Activated CD4-positive, alpha-beta T cell treated with anti-CD3 and anti-CD28 coated beads, Interleukin-2, amount 50 U/mL, for 24 hours (primary cell): ENCODE data around the gene CNPY4.
"Not testable (repeated sequence)": the region's sequence is repeated elsewhere in the genome, so short reads cannot be mapped to it uniquely, and the experiment has no call there.

Experiments used
- DNase-seq, 2 donors: peaks; one replicate each; pipeline ENCODE4 v3.0.0-alpha.2; 2020; ENCODE audit warnings: low read depth in 1 of 2, low spot score in 1 of 2

CNPY4 gene

GRCh38 chr7:100146350-100146749 lies 26.9 kb downstream of the CNPY4 start:
- DNase-seq = not testable (repeated sequence)

GRCh38 chr7:100147278-100147677 lies 27.8 kb downstream of the CNPY4 start:
- DNase-seq = no peak

GRCh38 chr7:100148225-100148558 lies 28.8 kb downstream of the CNPY4 start:
- no peak for DNase-seq

- peak; percentile 88 to 98 for DNase-seq
Observed at GRCh38 chr7:100148559-100149328, 29.3 kb downstream of the CNPY4 start, which contains the start of gene LAMTOR4. LAMTOR4 (plus strand) TSS chr7:100148918; CDS start chr7:100148973, 55 bp downstream.

- DNase-seq = no peak
Observed at GRCh38 chr7:100152404-100152803, 33.0 kb downstream of the CNPY4 start.

- no peak for DNase-seq
Observed at GRCh38 chr7:100152937-100153666, 33.7 kb downstream of the CNPY4 start.

- DNase-seq = no peak
Observed at GRCh38 chr7:100153708-100154535, 34.5 kb downstream of the CNPY4 start.

- DNase-seq = no peak
Observed at GRCh38 chr7:100154651-100155491, 35.4 kb downstream of the CNPY4 start.

GRCh38 chr7:100155553-100156317 lies 36.3 kb downstream of the CNPY4 start:
- DNase-seq = no peak

GRCh38 chr7:100156331-100157068 lies 37.1 kb downstream of the CNPY4 start:
- DNase-seq = no peak

- DNase-seq = no peak
Observed at GRCh38 chr7:100157069-100157333, 37.6 kb downstream of the CNPY4 start.

- no peak for DNase-seq
Observed at GRCh38 chr7:100157334-100158228, 38.1 kb downstream of the CNPY4 start.

- peak; percentile 82 to 90 for DNase-seq
Observed at GRCh38 chr7:100158229-100159098, 39.0 kb downstream of the CNPY4 start, which contains the start of gene TRAPPC14. TRAPPC14 (minus strand) TSS chr7:100158723; CDS start chr7:100158499, 224 bp downstream.

- no peak for DNase-seq
Observed at GRCh38 chr7:100159099-100159623, 39.7 kb downstream of the CNPY4 start.

GRCh38 chr7:100160067-100160466 lies 40.6 kb downstream of the CNPY4 start:
- no peak for DNase-seq

- DNase-seq = no peak
Observed at GRCh38 chr7:100163006-100163531, 43.6 kb downstream of the CNPY4 start.

- DNase-seq = no peak
Observed at GRCh38 chr7:100163871-100164270, 44.4 kb downstream of the CNPY4 start.
